ENCODE data around the gene HNRNPAB.

DNA sequence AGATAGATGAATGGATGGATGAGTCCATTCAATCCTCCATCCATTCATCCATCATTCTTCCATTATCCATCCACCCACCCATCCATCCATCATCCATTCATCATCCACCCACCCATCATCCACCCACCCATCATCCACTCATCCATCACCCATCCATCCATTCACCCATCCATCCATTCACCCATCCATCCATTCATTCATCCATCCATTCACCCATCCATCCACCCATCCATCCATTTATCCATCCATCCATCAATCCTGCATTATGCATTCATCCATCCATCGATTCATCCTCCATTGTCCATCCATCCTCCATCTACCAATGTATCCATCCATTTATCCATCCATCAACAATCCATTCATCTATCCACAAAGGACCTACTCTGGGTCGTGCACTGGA, 41.1 kb downstream of the HNRNPAB start:
- TF ChIP-seq, protein P1, sequence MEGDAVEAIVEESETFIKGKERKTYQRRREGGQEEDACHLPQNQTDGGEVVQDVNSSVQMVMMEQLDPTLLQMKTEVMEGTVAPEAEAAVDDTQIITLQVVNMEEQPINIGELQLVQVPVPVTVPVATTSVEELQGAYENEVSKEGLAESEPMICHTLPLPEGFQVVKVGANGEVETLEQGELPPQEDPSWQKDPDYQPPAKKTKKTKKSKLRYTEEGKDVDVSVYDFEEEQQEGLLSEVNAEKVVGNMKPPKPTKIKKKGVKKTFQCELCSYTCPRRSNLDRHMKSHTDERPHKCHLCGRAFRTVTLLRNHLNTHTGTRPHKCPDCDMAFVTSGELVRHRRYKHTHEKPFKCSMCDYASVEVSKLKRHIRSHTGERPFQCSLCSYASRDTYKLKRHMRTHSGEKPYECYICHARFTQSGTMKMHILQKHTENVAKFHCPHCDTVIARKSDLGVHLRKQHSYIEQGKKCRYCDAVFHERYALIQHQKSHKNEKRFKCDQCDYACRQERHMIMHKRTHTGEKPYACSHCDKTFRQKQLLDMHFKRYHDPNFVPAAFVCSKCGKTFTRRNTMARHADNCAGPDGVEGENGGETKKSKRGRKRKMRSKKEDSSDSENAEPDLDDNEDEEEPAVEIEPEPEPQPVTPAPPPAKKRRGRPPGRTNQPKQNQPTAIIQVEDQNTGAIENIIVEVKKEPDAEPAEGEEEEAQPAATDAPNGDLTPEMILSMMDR (IDR thresholded peaks at IDR 0.05; ENCODE audit: extremely low read depth in 1 of 2, insufficient read depth in 1 of 2, low read depth in 1 of 2, low read length in 2 of 2) = no peak
- TF ChIP-seq FOS (IDR thresholded peaks at IDR 0.05; ENCODE audit: borderline replicate concordance, insufficient read depth, low read length) = no peak
- TF ChIP-seq POLR2A (IDR thresholded peaks at IDR 0.05; ENCODE audit: low read depth, low read length) = no peak
- no peak for TF ChIP-seq EZH2 (IDR thresholded peaks at IDR 0.05; ENCODE audit: borderline replicate concordance, low read depth, low read length, severe bottlenecking)
- TF ChIP-seq POLR2AphosphoS5 (IDR thresholded peaks at IDR 0.05; ENCODE audit: insufficient read depth, low read depth, low read length) = no peak
- TF ChIP-seq GATA2 (IDR thresholded peaks at IDR 0.05; ENCODE audit: insufficient read depth, insufficient read length, low read depth, low read length) = no peak
- TF ChIP-seq, protein P2, sequence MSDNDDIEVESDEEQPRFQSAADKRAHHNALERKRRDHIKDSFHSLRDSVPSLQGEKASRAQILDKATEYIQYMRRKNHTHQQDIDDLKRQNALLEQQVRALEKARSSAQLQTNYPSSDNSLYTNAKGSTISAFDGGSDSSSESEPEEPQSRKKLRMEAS (IDR thresholded peaks at IDR 0.05; ENCODE audit: insufficient read depth, insufficient read length) = no peak
- no peak for TF ChIP-seq JUN (IDR thresholded peaks at IDR 0.05; ENCODE audit: borderline replicate concordance, insufficient read depth, insufficient read length, low read depth)
